Liver (tissue), 3 donors: ENCODE results near the gene SMIM10.

Experiments used
- ATF3 ChIP-seq: IDR thresholded peaks from 2 replicates; pipeline ENCODE4 v1.6.1; 2016; ENCODE audit warnings: antibody characterized with exemption
- EGR1 ChIP-seq, 2 donors: IDR thresholded peaks; 2 replicates each; pipeline ENCODE4 v1.6.1; 2016 to 2018; ENCODE audit warnings: antibody characterized with exemption in 2 of 2, low read depth in 2 of 2
- GABPA ChIP-seq, 2 donors: IDR thresholded peaks in 1 of 2; conservative IDR thresholded peaks in 1 of 2; 2 replicates each; pipeline ENCODE4 v1.6.1; 2016; ENCODE audit warnings: antibody characterized with exemption in 2 of 2, mild to moderate bottlenecking in 1 of 2, moderate library complexity in 1 of 2
- HNF4G ChIP-seq: IDR thresholded peaks from 2 replicates; pipeline ENCODE4 v1.6.1; 2016; ENCODE audit warnings: antibody characterized with exemption
- RAD21 ChIP-seq, 2 donors: IDR thresholded peaks; 2 replicates each; pipeline ENCODE4 v1.6.1; 2016; ENCODE audit warnings: antibody characterized with exemption in 2 of 2, mild to moderate bottlenecking in 2 of 2
- REST ChIP-seq: IDR thresholded peaks from 2 replicates; pipeline ENCODE4 v1.6.1; 2016; ENCODE audit warnings: antibody characterized with exemption, mild to moderate bottlenecking
- RXRA ChIP-seq, 2 donors: IDR thresholded peaks; 2 replicates each; pipeline ENCODE4 v1.6.1; 2017 to 2018; ENCODE audit warnings: antibody characterized with exemption in 2 of 2, mild to moderate bottlenecking in 1 of 2
- TAF1 ChIP-seq: conservative IDR thresholded peaks from 2 replicates; pipeline ENCODE4 v1.6.1; 2016; ENCODE audit warnings: antibody characterized with exemption, mild to moderate bottlenecking
- TF ChIP-seq, protein P1 (sequence below): fragments of 150-350 bp; IDR thresholded peaks from 2 replicates; pipeline ENCODE4 v1.5.1; 2017; ENCODE audit warnings: improper control_type of control experiment, low read depth, low read length; ENCODE audit not compliant: missing input control
- TF ChIP-seq, protein P2 (sequence below): IDR thresholded peaks from 2 replicates; pipeline ENCODE4 v1.6.1; 2016; ENCODE audit warnings: antibody characterized with exemption
- TF ChIP-seq, protein P3 (sequence below): IDR thresholded peaks from 2 replicates; pipeline ENCODE4 v1.6.1; 2016; ENCODE audit warnings: antibody characterized with exemption
- donor health status: healthy.
- donor health status: healthy.

- TF ChIP-seq, protein P1, sequence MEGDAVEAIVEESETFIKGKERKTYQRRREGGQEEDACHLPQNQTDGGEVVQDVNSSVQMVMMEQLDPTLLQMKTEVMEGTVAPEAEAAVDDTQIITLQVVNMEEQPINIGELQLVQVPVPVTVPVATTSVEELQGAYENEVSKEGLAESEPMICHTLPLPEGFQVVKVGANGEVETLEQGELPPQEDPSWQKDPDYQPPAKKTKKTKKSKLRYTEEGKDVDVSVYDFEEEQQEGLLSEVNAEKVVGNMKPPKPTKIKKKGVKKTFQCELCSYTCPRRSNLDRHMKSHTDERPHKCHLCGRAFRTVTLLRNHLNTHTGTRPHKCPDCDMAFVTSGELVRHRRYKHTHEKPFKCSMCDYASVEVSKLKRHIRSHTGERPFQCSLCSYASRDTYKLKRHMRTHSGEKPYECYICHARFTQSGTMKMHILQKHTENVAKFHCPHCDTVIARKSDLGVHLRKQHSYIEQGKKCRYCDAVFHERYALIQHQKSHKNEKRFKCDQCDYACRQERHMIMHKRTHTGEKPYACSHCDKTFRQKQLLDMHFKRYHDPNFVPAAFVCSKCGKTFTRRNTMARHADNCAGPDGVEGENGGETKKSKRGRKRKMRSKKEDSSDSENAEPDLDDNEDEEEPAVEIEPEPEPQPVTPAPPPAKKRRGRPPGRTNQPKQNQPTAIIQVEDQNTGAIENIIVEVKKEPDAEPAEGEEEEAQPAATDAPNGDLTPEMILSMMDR: no peak
- TF ChIP-seq, protein P2, sequence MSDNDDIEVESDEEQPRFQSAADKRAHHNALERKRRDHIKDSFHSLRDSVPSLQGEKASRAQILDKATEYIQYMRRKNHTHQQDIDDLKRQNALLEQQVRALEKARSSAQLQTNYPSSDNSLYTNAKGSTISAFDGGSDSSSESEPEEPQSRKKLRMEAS: no peak
- no peak for TF ChIP-seq ATF3
- no peak for TF ChIP-seq RXRA (IDR thresholded peaks at IDR 0.05)
- TF ChIP-seq TAF1: no peak
- no peak for TF ChIP-seq RAD21 (IDR thresholded peaks at IDR 0.05)
- TF ChIP-seq GABPA (IDR thresholded peaks at IDR 0.05 in 1 of 2, conservative IDR thresholded peaks at IDR 0.05 in 1 of 2): no peak
- TF ChIP-seq, protein P3, sequence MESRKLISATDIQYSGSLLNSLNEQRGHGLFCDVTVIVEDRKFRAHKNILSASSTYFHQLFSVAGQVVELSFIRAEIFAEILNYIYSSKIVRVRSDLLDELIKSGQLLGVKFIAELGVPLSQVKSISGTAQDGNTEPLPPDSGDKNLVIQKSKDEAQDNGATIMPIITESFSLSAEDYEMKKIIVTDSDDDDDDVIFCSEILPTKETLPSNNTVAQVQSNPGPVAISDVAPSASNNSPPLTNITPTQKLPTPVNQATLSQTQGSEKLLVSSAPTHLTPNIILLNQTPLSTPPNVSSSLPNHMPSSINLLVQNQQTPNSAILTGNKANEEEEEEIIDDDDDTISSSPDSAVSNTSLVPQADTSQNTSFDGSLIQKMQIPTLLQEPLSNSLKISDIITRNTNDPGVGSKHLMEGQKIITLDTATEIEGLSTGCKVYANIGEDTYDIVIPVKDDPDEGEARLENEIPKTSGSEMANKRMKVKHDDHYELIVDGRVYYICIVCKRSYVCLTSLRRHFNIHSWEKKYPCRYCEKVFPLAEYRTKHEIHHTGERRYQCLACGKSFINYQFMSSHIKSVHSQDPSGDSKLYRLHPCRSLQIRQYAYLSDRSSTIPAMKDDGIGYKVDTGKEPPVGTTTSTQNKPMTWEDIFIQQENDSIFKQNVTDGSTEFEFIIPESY: no peak
- TF ChIP-seq EGR1 (IDR thresholded peaks at IDR 0.05; ENCODE audit: low read depth in 2 of 2): no peak
- no peak for TF ChIP-seq HNF4G
- TF ChIP-seq REST: no peak
Observed at GRCh38 chrX:135009057-135009610, 18.3 kb downstream of the SMIM10 start.
